Measurements from ENCODE around the gene TUBA4A. TPM values are rescaled to one million over a fixed set of nuclear protein-coding genes. Genes with fewer than 3 reads are reported as not detected.

TUBA4A gene
- total and polyA plus RNA-seq, 9 of the 15 experiments (the other 6 are each of a cell fraction or from before 2014, with no cell fraction given): 25.1 to 174 (median 42.4) TPM

DNA sequence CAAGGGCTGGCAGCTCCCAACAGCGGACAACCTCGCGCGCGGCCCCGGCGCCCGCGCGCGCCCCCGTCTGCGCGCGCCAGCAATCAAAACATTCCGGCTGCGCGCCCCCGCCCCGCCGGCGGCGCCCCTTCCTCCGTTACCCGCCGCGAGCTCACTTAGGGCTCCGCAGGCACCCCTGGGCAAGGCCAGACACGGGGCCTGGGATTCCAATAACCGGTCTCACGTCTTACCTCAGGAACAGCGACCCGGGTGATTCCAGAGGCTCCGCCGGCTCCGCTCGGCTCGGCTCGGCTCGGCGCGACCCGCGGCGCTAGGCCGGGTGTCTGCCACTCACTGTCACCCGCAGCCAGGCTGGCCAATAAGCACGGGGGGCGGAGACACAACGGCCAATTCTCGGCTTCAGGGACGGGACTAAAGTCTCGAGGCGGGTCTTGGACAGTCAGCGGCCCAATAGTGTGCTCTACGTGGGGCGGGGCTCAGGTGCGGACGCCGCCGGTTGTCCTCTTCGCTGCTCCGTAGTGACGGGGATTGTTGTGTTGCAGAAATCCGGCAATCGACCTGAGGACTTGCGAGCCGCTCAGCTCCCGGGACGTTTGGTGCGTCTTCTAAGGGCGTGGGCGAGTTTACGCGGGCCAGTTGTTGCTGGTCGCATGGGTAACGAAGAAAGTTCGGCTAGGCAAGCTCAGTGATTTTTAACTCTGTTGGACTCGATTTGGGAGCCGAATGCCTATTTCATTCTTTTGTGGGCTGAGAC lies 24.2 kb downstream of the TUBA4A start, which contains the start of the genes ANKZF1 and ATG9A (continued):
- peak; percentile 42 to 45; a peak in 2 of 4 replicates for TF ChIP-seq SIN3A (IDR thresholded peaks at IDR 0.05; ENCODE audit: borderline replicate concordance in 2 of 2, control insufficient read depth in 1 of 2, low read depth in 2 of 2, low read length in 2 of 2)
- TF ChIP-seq CREB1 (IDR thresholded peaks at IDR 0.05): peak; percentile 88
- TF ChIP-seq CREB1 (CRISPR knock-in tag; IDR thresholded peaks at IDR 0.05): peak; percentile 86
- TF ChIP-seq PML (IDR thresholded peaks at IDR 0.05; ENCODE audit: low read length): peak; percentile 61; the same call in 1 of the 2 replicates
- no peak for TF ChIP-seq ZNF740 (CRISPR knock-in tag; IDR thresholded peaks at IDR 0.05)
- TF ChIP-seq ZNF740 (tag; IDR thresholded peaks at IDR 0.05): no peak
- no peak for TF ChIP-seq ID3 (CRISPR knock-in tag; IDR thresholded peaks at IDR 0.05)
- TF ChIP-seq ID3 (tag; IDR thresholded peaks at IDR 0.05): no peak
- peak; percentile 19; the same call in 1 of the 2 replicates for TF ChIP-seq L3MBTL2 (IDR thresholded peaks at IDR 0.05)
- no peak for TF ChIP-seq TGIF2 (CRISPR knock-in tag; IDR thresholded peaks at IDR 0.05)
- no peak for TF ChIP-seq RBM15 (IDR thresholded peaks at IDR 0.05; ENCODE audit: insufficient read depth, low read length)
- TF ChIP-seq C11orf30 (IDR thresholded peaks at IDR 0.05; ENCODE audit: low read depth): peak; percentile 55
- no peak for TF ChIP-seq HOMEZ (CRISPR knock-in tag; IDR thresholded peaks at IDR 0.05)
- peak; percentile 57 for TF ChIP-seq CCNT2 (IDR thresholded peaks at IDR 0.05; ENCODE audit: borderline replicate concordance, extremely low read depth, insufficient read length, low read depth, low read length)
- no peak for TF ChIP-seq ZNF398 (CRISPR knock-in tag; IDR thresholded peaks at IDR 0.05)
- no peak for TF ChIP-seq ARHGAP35 (IDR thresholded peaks at IDR 0.05; ENCODE audit: partially characterized antibody)
- TF ChIP-seq ZFP1 (CRISPR knock-in tag; IDR thresholded peaks at IDR 0.05): no peak
- no peak for TF ChIP-seq MEF2D (tag; conservative IDR thresholded peaks at IDR 0.05; ENCODE audit: low read depth)
- TF ChIP-seq, protein P1, sequence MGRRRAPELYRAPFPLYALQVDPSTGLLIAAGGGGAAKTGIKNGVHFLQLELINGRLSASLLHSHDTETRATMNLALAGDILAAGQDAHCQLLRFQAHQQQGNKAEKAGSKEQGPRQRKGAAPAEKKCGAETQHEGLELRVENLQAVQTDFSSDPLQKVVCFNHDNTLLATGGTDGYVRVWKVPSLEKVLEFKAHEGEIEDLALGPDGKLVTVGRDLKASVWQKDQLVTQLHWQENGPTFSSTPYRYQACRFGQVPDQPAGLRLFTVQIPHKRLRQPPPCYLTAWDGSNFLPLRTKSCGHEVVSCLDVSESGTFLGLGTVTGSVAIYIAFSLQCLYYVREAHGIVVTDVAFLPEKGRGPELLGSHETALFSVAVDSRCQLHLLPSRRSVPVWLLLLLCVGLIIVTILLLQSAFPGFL (CRISPR knock-in tag; IDR thresholded peaks at IDR 0.05): no peak
- no peak for TF ChIP-seq MXI1 (IDR thresholded peaks at IDR 0.05; ENCODE audit: low read depth, low read length)
- TF ChIP-seq ZNF217 (CRISPR knock-in tag; IDR thresholded peaks at IDR 0.05): no peak
- TF ChIP-seq EGR1 (conservative IDR thresholded peaks at IDR 0.05): peak; percentile 90
- TF ChIP-seq EWSR1 (IDR thresholded peaks at IDR 0.05; ENCODE audit: borderline replicate concordance, low read depth, partially characterized antibody): no peak
